CD4-positive, alpha-beta T cell treated with Interleukin-15 for 1 hour (primary cell): Measurements from ENCODE around the gene ARHGEF12.
"Not testable (repeated sequence)": the region's sequence is repeated elsewhere in the genome, so short reads cannot be mapped to it uniquely, and the experiment has no call there.

Experiments
- DNase-seq: peaks from one replicate; pipeline ENCODE4 v3.0.0-alpha.2; 2020

Gene ARHGEF12

GRCh38 chr11:120501976-120502755 lies 166.0 kb downstream of the ARHGEF12 start:
- DNase-seq = no peak

GRCh38 chr11:120503529-120503928 lies 167.3 kb downstream of the ARHGEF12 start:
- not testable (repeated sequence) for DNase-seq

- no peak for DNase-seq
These were observed 169.7 kb downstream of the ARHGEF12 start for GRCh38 chr11:120505801-120506425.

- no peak for DNase-seq
These were observed 173.3 kb downstream of the ARHGEF12 start for GRCh38 chr11:120509346-120510053.

GRCh38 chr11:120510406-120511115 lies 174.3 kb downstream of the ARHGEF12 start:
- no peak for DNase-seq

GRCh38 chr11:120511116-120511819 lies 175.1 kb downstream of the ARHGEF12 start, which contains the start of gene GRIK4:
GRIK4 (plus strand) TSS chr11:120511748; CDS start chr11:120660319, 148,571 bp downstream.
- DNase-seq = peak; percentile 57

GRCh38 chr11:120511820-120512738 lies 175.9 kb downstream of the ARHGEF12 start:
- no peak for DNase-seq

- no peak for DNase-seq
These were observed 176.7 kb downstream of the ARHGEF12 start for GRCh38 chr11:120512739-120513435.

- no peak for DNase-seq
These were observed 177.5 kb downstream of the ARHGEF12 start for GRCh38 chr11:120513436-120514315.

GRCh38 chr11:120514541-120515121 lies 178.4 kb downstream of the ARHGEF12 start:
- DNase-seq = no peak

- no peak for DNase-seq
These were observed 179.0 kb downstream of the ARHGEF12 start for GRCh38 chr11:120515186-120515723.

- DNase-seq = no peak
These were observed 180.5 kb downstream of the ARHGEF12 start for GRCh38 chr11:120516461-120517389.

- DNase-seq = no peak
These were observed 181.2 kb downstream of the ARHGEF12 start for GRCh38 chr11:120517390-120517761.

GRCh38 chr11:120517801-120518291 lies 181.6 kb downstream of the ARHGEF12 start:
- no peak for DNase-seq

GRCh38 chr11:120518356-120518755 lies 182.1 kb downstream of the ARHGEF12 start:
- no peak for DNase-seq

GRCh38 chr11:120519474-120519873 lies 183.3 kb downstream of the ARHGEF12 start:
- DNase-seq = no peak

GRCh38 chr11:120520091-120520822 lies 184.0 kb downstream of the ARHGEF12 start:
- no peak for DNase-seq
